Thoracic aorta (tissue), 2 donors: ENCODE measurements around the gene TNFRSF9. TPM values are rescaled to one million over a fixed set of nuclear protein-coding genes. Genes with fewer than 3 reads are reported as not detected.
"Not testable (repeated sequence)": the region's sequence is repeated elsewhere in the genome, so short reads cannot be mapped to it uniquely, and the experiment has no call there.

ENCODE experiments used
- ATAC-seq: fragments of 150-250 bp; one replicate; pipeline ENCODE4 v1.8.0; 2017; ENCODE audit warnings: low read depth; ENCODE audit not compliant: insufficient number of reproducible peaks, low FRiP score
- DNase-seq: peaks from one replicate; pipeline ENCODE4 v3.0.0-alpha.2; 2020; ENCODE audit warnings: low spot score
- H3K27ac ChIP-seq, 2 donors: fragments of 200-600 bp; sonication (generic); 1 replicate in 1 of 2; 2 replicates in 1 of 2; pipeline ENCODE4 v1.5.1; 2016; ENCODE audit warnings: mild to moderate bottlenecking in 2 of 2, moderate library complexity in 2 of 2
- H3K27me3 ChIP-seq: fragments of 200-600 bp; sonication (generic); replicated peaks from 2 replicates; pipeline ENCODE4 v1.6.0; 2016; ENCODE audit warnings: mild to moderate bottlenecking; ENCODE audit not compliant: insufficient read depth
- H3K36me3 ChIP-seq: fragments of 200-600 bp; sonication (generic); one replicate; pipeline ENCODE4 v1.5.1; 2016
- H3K4me1 ChIP-seq, 2 donors: fragments of 200-600 bp; sonication (generic); 1 replicate in 1 of 2; 2 replicates in 1 of 2; pipeline versions ENCODE4 v1.5.1 to v1.6.0; 2016; ENCODE audit warnings: low read depth in 2 of 2, mild to moderate bottlenecking in 1 of 2; ENCODE audit not compliant: control insufficient read depth in 1 of 2
- H3K4me3 ChIP-seq: fragments of 200-600 bp; sonication (generic); 2 replicates; pipeline ENCODE4 v1.5.1; 2016; ENCODE audit warnings: mild to moderate bottlenecking
- H3K9me3 ChIP-seq: fragments of 200-600 bp; sonication (generic); 2 replicates; pipeline ENCODE4 v1.5.1; 2016
- CTCF ChIP-seq: fragments of 200-600 bp; sonication (generic); IDR thresholded peaks from one replicate; pipeline ENCODE4 v1.5.1; 2019; ENCODE audit warnings: antibody characterized with exemption
- total RNA-seq, 2 donors: library from RNA; depleted of rRNA; stranded (reverse); fragments of >200 nt; gene quantifications; one replicate each; pipeline versions ENCODE4 v1.1.0 to v1.2.3, GENCODE V29; 2016

The TNFRSF9 gene
- total RNA-seq, 2 donors from 2014 or later: not detected

DNA sequence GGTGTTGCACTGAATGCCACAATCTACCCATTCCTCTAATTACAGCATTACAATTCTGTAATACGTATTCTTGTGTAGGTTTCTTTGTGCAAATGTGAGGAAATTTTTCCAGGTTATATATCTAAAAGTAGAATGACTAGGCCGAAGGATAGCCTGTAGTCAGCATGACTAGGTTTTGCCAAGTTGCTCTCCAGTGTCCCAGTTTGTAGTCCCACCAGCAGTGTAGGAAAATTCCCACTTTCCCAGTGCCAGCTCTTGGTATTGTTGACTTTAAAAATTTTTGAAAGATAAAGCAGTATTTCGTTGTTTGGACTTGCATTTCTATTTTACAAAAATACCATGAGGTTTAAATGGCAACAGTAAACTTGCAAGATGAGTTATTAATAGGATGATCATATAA is 23.8 kb upstream of the TNFRSF9 start:
- Histone ChIP-seq H3K36me3 (peaks cover 19% of the 10 kb centered on the region), H3K4me1 (peaks cover 38 to 65% of the 10 kb centered on the region in 2 donors), H3K27me3 (no peaks in the 10 kb centered on the region), H3K4me3 (peak overlapping the region; percentile 21), H3K27ac (peak overlapping the region; percentile 41 to 71), H3K9me3 (no peaks in the 10 kb centered on the region)
- DNase-seq (no peak), ATAC-seq (no peak)
- TF ChIP-seq CTCF: no peak

DNA sequence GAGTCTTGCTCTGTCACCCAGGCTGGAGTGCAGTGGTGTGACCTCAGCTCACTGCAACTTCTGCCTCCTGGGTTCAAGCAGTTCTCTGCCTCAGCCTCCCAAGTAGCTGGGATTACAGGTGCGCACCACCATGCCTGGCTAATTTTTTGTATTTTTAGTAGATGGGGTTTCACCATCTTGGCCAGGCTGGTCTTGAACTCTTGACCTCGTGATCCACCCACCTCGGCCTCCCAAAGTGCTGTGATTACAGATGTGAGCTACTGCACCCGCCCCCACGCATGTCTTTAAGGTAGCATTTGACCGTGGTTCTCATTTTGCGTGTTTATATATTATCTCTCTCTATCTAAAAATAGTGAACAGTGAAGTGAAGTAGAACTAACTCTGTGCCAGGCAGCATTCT is 23.2 kb upstream of the TNFRSF9 start:
- DNase-seq: not testable (repeated sequence)
- peaks cover 38 to 65% of the 10 kb centered on the region in 2 donors for H3K4me1 ChIP-seq
- H3K4me3 ChIP-seq: peak overlapping the region; percentile 21

DNA sequence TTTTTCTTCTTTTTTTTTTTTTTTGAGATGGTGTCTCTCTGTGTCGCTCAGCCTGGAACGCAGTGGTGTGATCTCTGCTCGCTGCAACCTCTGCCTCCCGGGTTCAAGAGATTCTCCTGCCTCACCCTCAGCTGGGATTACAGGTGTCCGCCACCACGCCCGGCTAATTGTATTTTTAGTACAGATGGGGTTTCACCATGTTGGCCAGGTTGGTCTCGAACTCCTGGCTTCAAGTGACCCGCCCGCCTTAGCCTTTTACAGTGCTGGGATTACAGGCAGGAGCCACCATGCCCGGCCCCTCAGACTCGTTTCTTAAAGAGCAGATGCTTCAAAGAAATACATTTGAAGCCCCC is 22.7 kb upstream of the TNFRSF9 start:
- H3K4me1 ChIP-seq: peaks cover 38 to 65% of the 10 kb centered on the region in 2 donors

More for the DNA sequence above, 23.2 kb upstream of the TNFRSF9 start:
- H3K9me3 ChIP-seq, H3K27me3 ChIP-seq, ATAC-seq: not testable (repeated sequence)
- H3K27ac ChIP-seq: peak overlapping the region; percentile 41 to 71
- peaks cover 14% of the 10 kb centered on the region for H3K36me3 ChIP-seq

DNA sequence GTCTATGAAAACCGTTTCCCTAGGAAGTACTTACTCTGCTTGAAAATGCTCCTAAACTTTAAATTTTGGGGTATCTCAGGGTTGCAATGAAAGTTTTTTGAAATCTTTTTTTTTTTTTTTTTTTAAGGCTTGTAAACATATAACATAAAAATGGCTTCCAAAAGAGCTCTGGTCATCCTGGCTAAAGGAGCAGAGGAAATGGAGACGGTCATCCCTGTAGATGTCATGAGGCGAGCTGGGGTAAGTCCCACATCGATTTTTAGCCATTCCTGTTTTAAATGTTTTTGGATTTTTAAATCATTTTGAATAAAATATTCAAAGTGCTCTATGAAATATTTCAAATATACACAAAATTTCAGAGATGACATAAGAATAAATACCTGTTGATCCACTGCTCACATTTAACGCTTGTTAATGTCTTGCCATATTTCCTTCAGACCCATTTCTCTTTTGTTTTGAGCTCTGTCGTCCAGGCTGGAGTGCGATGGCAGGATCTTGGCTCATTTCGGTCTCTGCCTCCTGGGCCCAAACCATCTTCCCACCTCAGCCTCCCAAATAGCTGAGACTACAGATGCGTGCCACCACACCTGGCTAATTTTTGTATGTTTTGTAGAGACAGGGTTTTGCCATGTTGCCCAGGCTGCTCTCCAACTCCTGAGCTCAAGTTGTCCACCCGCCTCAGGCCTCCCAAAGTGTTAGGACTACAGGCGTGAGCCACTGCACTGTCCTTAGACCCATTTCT is 22.2 kb upstream of the TNFRSF9 start:
- Histone ChIP-seq H3K27me3 (no peaks in the 10 kb centered on the region), H3K27ac (peak overlapping the region; percentile 86 to 88), H3K4me3 (peak overlapping the region; percentile 83), H3K4me1 (peaks cover 36 to 65% of the 10 kb centered on the region in 2 donors), H3K9me3 (no peaks in the 10 kb centered on the region), H3K36me3 (peaks cover 11% of the 10 kb centered on the region)
- no peak for DNase-seq
- ATAC-seq: no peak
- TF ChIP-seq CTCF: no peak

More for the DNA sequence above, 22.7 kb upstream of the TNFRSF9 start:
- H3K27me3 ChIP-seq, DNase-seq, H3K4me3 ChIP-seq, ATAC-seq, H3K27ac ChIP-seq, H3K9me3 ChIP-seq: not testable (repeated sequence)
- H3K36me3 ChIP-seq: peaks cover 11% of the 10 kb centered on the region

DNA sequence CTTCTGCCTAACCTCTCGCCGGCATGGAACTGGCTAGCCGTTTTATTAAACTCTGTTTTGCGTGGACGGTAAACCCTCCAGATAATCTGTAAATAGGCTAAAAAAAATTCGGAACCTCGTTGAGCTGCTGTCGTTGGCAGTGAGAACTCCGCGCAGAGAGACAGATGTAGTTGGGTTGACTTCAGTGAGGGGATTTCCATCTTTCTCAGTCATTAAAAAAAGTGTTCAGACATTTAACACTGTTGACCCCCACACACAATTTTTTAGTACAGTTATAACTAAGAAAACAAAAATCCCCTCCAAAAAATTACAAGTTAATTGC is 21.3 kb upstream of the TNFRSF9 start:
- no peaks in the 10 kb centered on the region for H3K9me3 ChIP-seq
- H3K27me3 ChIP-seq: no peaks in the 10 kb centered on the region
- no peak for ATAC-seq
- peaks cover 33 to 56% of the 10 kb centered on the region in 2 donors for H3K4me1 ChIP-seq
- peaks cover 11% of the 10 kb centered on the region for H3K36me3 ChIP-seq
- no peak for TF ChIP-seq CTCF
- no peak for DNase-seq
- H3K27ac ChIP-seq: peak overlapping the region; percentile 86 to 88
- H3K4me3 ChIP-seq: peak overlapping the region; percentile 83

DNA sequence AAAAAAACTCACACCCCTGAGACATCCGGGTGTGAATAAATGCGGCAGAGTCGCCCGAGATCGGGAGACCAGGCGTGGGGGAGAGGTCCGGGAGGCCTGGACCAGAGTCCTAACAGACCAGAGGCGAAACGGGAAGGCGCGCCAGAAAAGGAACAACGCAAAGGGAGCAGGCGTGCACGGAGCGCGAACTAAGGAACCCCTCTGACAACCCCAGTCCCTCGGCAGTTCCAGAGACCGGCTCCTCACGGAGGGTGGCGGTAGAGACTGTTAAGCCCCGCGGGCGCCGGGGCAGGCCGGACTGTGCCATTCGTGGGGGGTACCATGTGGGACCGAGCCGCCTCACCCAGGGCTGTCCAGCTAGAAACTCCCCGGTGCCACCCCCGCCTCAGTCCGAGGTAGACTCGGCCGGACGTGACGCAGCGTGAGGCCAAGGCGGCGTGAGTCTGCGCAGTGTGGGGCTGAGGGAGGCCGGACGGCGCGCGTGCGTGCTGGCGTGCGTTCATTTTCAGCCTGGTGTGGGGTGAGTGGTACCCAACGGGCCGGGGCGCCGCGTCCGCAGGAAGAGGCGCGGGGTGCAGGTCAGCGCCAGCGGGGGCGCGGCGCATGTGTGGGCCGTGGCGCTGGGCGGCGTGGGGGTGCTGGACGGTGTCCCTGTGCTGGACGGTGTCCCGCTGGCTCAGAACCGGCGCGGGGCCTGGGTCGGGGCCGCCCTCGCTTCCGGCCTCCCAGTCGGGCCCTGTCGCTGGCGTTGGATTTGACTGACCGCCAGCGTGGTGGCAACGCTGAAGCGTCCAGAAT is 20.8 kb upstream of the TNFRSF9 start, which contains the start of gene PARK7:
Gene PARK7, plus strand, starts transcription at position 496 of the 798 bp plus-strand sequence. CDS start 1,075 bp downstream, outside the sequence.
- ATAC-seq (peak; percentile 91), DNase-seq (peak; percentile 99)
- Histone ChIP-seq H3K27ac (peak within 1 kb of the TSS; percentile 87 to 88), H3K4me1 (peaks cover 31 to 52% of the 10 kb centered on the region in 2 donors), H3K36me3 (peaks cover 7% of the 10 kb centered on the region), H3K9me3 (no peaks in the 10 kb centered on the region), H3K4me3 (peak within 1 kb of the TSS; percentile 83), H3K27me3 (no peaks in the 10 kb centered on the region)
- peak; percentile 52 for TF ChIP-seq CTCF
